Fibroblast of lung (primary cell): Measurements from ENCODE around the gene IGDCC3. TPM values are rescaled to one million over a fixed set of nuclear protein-coding genes. Genes with fewer than 3 reads are reported as not detected.

Source experiments
- DNase-seq, 2 donors: peaks; one replicate each; pipeline versions ENCODE4 v3.0.0 to v3.0.0-alpha.2; 2010; ENCODE audit warnings: low read depth in 2 of 2
- H2AFZ ChIP-seq: 2 replicates; pipeline ENCODE4 v1.5.1; 2012; ENCODE audit warnings: low read length, control low read depth, inconsistent platforms
- H3K27ac ChIP-seq: 2 replicates; pipeline ENCODE4 v1.5.1; 2011; ENCODE audit warnings: low read length, control low read depth; ENCODE audit not compliant: insufficient read depth
- H3K27me3 ChIP-seq: 2 replicates; pipeline ENCODE4 v1.5.1; 2011; ENCODE audit warnings: mild to moderate bottlenecking, low read length; ENCODE audit not compliant: control insufficient read depth, insufficient read depth
- H3K36me3 ChIP-seq: 2 replicates; pipeline ENCODE4 v1.5.1; 2011; ENCODE audit warnings: low read length; ENCODE audit not compliant: control insufficient read depth, insufficient read depth
- H3K4me1 ChIP-seq: 2 replicates; pipeline ENCODE4 v1.5.1; 2011; ENCODE audit warnings: low read length; ENCODE audit not compliant: control insufficient read depth, insufficient read depth; ENCODE audit errors: extremely low read depth
- H3K4me2 ChIP-seq: 2 replicates; pipeline ENCODE4 v1.5.1; 2011; ENCODE audit warnings: low read length, control low read depth; ENCODE audit not compliant: insufficient read depth; ENCODE audit errors: extremely low read depth
- H3K4me3 ChIP-seq, 4 experiments: fragments of 200-600 bp in 1 of 4; sonication (generic) in 1 of 4; replicated peaks in 1 of 4; 2 replicates each; pipeline ENCODE4 v1.5.1; 2011 to 2016; ENCODE audit warnings: low read length in 4 of 4, low read depth in 3 of 4, mild to moderate bottlenecking in 3 of 4, control low read depth in 2 of 4, inconsistent platforms in 1 of 4, mixed read lengths in 1 of 4; ENCODE audit not compliant: insufficient read depth in 1 of 4; ENCODE audit errors: control extremely low read depth in 1 of 4
- H3K79me2 ChIP-seq: 2 replicates; pipeline ENCODE4 v1.5.1; 2012; ENCODE audit warnings: mild to moderate bottlenecking, low read length, inconsistent platforms; ENCODE audit not compliant: control insufficient read depth, insufficient read depth
- H3K9ac ChIP-seq: 2 replicates; pipeline ENCODE4 v1.5.1; 2011; ENCODE audit warnings: mild to moderate bottlenecking, low read length, control low read depth; ENCODE audit not compliant: insufficient read depth
- H3K9me3 ChIP-seq: 2 replicates; pipeline ENCODE4 v1.5.1; 2012; ENCODE audit warnings: low read depth, low read length; ENCODE audit not compliant: control insufficient read depth, insufficient read depth
- H4K20me1 ChIP-seq: 2 replicates; pipeline ENCODE4 v1.5.1; 2011; ENCODE audit warnings: low read length; ENCODE audit not compliant: control insufficient read depth, insufficient read depth; ENCODE audit errors: extremely low read depth
- EZH2 ChIP-seq: IDR thresholded peaks from 2 replicates; pipeline ENCODE4 v1.5.1; 2012; ENCODE audit warnings: low read length, control low read depth, mild to moderate bottlenecking; ENCODE audit errors: missing control alignments
- polyA plus RNA-seq, 2 donors: library from polyadenylated mRNA; depleted of rRNA in 1 of 2; stranded (reverse) in 1 of 2; unstranded in 1 of 2; fragments of >200 nt; gene quantifications; 2 replicates each; pipeline ENCODE4 v1.2.1, GENCODE V29; 2011 to 2012; ENCODE audit warnings: missing spikeins in 1 of 2
- total RNA-seq: library from RNA; depleted of rRNA; stranded (reverse); fragments of >200 nt; gene quantifications from 2 replicates; pipeline ENCODE4 v1.2.1, GENCODE V29; 2014
- TF ChIP-seq, protein P1 (sequence below), 2 donors: IDR thresholded peaks in 1 of 2; conservative IDR thresholded peaks in 1 of 2; 1 replicate in 1 of 2; 2 replicates in 1 of 2; pipeline ENCODE4 v1.5.1; 2011 to 2012; ENCODE audit warnings: low read length in 2 of 2, control low read depth in 1 of 2, inconsistent platforms in 1 of 2, low read depth in 1 of 2, mild to moderate bottlenecking in 1 of 2

Gene IGDCC3
- total and polyA plus RNA-seq, 2 donors (not counting 1 experiment from before 2014, with no cell fraction given): 0.15 TPM; not detected in 1

- Histone ChIP-seq H2AFZ (no peak overlapping the region), H3K4me1 (no peaks in the 10 kb centered on the region), H3K9ac (no peak overlapping the region), H3K79me2 (no peaks in the 10 kb centered on the region), H3K9me3 (no peaks in the 10 kb centered on the region), H3K4me2 (no peak overlapping the region), H3K36me3 (no peaks in the 10 kb centered on the region), H3K27ac (no peak overlapping the region), H3K4me3 (no peak overlapping the region), H3K27me3 (peaks cover 2% of the 10 kb centered on the region), H4K20me1 (no peaks in the 10 kb centered on the region)
- TF ChIP-seq EZH2: no peak
- TF ChIP-seq, protein P1, sequence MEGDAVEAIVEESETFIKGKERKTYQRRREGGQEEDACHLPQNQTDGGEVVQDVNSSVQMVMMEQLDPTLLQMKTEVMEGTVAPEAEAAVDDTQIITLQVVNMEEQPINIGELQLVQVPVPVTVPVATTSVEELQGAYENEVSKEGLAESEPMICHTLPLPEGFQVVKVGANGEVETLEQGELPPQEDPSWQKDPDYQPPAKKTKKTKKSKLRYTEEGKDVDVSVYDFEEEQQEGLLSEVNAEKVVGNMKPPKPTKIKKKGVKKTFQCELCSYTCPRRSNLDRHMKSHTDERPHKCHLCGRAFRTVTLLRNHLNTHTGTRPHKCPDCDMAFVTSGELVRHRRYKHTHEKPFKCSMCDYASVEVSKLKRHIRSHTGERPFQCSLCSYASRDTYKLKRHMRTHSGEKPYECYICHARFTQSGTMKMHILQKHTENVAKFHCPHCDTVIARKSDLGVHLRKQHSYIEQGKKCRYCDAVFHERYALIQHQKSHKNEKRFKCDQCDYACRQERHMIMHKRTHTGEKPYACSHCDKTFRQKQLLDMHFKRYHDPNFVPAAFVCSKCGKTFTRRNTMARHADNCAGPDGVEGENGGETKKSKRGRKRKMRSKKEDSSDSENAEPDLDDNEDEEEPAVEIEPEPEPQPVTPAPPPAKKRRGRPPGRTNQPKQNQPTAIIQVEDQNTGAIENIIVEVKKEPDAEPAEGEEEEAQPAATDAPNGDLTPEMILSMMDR (conservative IDR thresholded peaks at IDR 0.05 in 1 of 2, IDR thresholded peaks at IDR 0.05 in 1 of 2; ENCODE audit: low read depth in 1 of 2, low read length in 2 of 2): no peak
- no peak for DNase-seq
Observed at GRCh38 chr15:65342493-65342892, 35.3 kb downstream of the IGDCC3 start.

- DNase-seq: no peak
- Histone ChIP-seq H3K4me1 (no peaks in the 10 kb centered on the region), H3K79me2 (no peaks in the 10 kb centered on the region), H3K4me3 (no peak overlapping the region), H3K27me3 (peaks cover 7% of the 10 kb centered on the region), H4K20me1 (no peaks in the 10 kb centered on the region), H3K27ac (no peak overlapping the region), H3K9ac (no peak overlapping the region), H2AFZ (no peak overlapping the region), H3K4me2 (no peak overlapping the region), H3K9me3 (no peaks in the 10 kb centered on the region), H3K36me3 (no peaks in the 10 kb centered on the region)
- TF ChIP-seq EZH2: no peak
- TF ChIP-seq, protein P1 (conservative IDR thresholded peaks at IDR 0.05 in 1 of 2, IDR thresholded peaks at IDR 0.05 in 1 of 2; ENCODE audit: low read depth in 1 of 2, low read length in 2 of 2): no peak
Observed at GRCh38 chr15:65339920-65340319, 37.9 kb downstream of the IGDCC3 start.

DNA sequence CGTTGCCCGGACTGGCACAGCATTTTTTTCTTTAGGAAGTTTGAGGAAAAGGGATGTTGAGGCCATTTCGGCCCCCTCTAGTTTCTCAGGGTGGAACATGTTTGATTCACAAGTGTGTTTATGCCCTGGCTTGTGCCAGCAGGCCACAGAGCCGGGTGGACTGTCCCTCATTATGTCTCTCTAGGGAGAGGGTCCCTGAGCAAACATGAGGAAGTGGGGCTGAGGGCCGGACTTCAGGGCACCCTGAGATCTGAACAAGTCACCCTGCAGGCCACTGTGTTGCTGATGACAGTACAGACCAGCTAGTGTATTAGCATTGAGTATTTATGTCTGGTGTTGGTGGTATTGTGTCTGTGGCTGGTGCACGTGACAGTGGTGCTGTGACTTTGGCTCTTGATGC, 38.4 kb downstream of the IGDCC3 start:
- Histone ChIP-seq H3K27ac (no peak overlapping the region), H3K79me2 (no peaks in the 10 kb centered on the region), H3K27me3 (peaks cover 7% of the 10 kb centered on the region), H3K4me2 (no peak overlapping the region), H3K4me1 (no peaks in the 10 kb centered on the region), H3K4me3 (no peak overlapping the region), H3K9me3 (no peaks in the 10 kb centered on the region), H3K9ac (no peak overlapping the region), H4K20me1 (no peaks in the 10 kb centered on the region), H3K36me3 (no peaks in the 10 kb centered on the region), H2AFZ (no peak overlapping the region)
- DNase-seq: no peak
- TF ChIP-seq, protein P1 (conservative IDR thresholded peaks at IDR 0.05 in 1 of 2, IDR thresholded peaks at IDR 0.05 in 1 of 2; ENCODE audit: low read depth in 1 of 2, low read length in 2 of 2): no peak
- TF ChIP-seq EZH2: no peak
